Stimulated activated CD4-positive, alpha-beta T cell treated with anti-CD3 and anti-CD28 coated beads, Interleukin-1b, Interleukin-23, amount 100 ng/mL, for 1 hour (primary cell): ENCODE data around the gene ZC3H6.

Experiments used
- DNase-seq, 2 donors: peaks; one replicate each; pipeline ENCODE4 v3.0.0-alpha.2; 2020; ENCODE audit warnings: low read depth in 2 of 2

ZC3H6 gene, protein sequence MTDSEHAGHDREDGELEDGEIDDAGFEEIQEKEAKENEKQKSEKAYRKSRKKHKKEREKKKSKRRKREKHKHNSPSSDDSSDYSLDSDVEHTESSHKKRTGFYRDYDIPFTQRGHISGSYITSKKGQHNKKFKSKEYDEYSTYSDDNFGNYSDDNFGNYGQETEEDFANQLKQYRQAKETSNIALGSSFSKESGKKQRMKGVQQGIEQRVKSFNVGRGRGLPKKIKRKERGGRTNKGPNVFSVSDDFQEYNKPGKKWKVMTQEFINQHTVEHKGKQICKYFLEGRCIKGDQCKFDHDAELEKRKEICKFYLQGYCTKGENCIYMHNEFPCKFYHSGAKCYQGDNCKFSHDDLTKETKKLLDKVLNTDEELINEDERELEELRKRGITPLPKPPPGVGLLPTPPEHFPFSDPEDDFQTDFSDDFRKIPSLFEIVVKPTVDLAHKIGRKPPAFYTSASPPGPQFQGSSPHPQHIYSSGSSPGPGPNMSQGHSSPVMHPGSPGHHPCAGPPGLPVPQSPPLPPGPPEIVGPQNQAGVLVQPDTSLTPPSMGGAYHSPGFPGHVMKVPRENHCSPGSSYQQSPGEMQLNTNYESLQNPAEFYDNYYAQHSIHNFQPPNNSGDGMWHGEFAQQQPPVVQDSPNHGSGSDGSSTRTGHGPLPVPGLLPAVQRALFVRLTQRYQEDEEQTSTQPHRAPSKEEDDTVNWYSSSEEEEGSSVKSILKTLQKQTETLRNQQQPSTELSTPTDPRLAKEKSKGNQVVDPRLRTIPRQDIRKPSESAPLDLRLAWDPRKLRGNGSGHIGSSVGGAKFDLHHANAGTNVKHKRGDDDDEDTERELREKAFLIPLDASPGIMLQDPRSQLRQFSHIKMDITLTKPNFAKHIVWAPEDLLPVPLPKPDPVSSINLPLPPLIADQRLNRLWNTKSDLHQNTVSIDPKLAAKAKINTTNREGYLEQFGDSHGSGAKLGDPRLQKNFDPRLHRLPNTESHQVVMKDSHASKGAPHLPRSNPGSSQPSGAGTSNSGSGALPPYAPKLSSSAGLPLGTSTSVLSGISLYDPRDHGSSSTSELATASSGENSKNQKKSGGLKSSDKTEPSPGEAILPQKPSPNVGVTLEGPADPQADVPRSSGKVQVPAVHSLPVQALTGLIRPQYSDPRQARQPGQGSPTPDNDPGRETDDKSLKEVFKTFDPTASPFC

DNA sequence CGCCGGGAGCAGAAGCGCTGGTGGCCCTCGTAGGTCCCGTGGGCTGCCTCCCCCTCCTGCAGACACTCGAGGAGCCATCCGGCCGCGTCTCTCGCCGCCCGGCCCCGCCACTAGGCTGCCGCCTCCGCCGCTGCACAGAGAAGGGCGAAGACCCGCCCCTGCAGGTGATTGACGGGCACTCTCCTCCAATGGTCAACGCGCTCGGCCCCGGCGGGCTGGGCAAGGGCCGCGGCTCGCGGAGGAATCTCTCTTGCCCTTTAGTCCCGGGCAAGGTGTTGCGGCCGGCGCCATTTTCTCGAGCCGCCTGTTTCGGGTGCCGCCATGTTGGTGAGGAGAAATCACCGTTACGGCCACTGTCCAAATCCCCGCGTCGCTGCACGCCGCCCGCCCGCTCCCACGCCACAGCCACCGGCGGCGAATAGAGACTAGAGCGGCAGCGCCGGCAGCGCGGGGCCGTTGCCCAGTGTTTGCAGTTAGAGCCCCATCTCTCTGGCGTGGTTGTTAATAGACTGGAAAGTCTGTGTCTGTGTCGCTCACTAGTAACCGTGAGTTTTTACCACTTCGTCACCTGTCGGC is at the start of gene ZC3H6:
TSS of gene ZC3H6 (plus strand) at position 287 of the 576 bp plus-strand sequence. CDS start 398 bp downstream, outside the sequence.
- peak; percentile 99 to 100 for DNase-seq

DNA sequence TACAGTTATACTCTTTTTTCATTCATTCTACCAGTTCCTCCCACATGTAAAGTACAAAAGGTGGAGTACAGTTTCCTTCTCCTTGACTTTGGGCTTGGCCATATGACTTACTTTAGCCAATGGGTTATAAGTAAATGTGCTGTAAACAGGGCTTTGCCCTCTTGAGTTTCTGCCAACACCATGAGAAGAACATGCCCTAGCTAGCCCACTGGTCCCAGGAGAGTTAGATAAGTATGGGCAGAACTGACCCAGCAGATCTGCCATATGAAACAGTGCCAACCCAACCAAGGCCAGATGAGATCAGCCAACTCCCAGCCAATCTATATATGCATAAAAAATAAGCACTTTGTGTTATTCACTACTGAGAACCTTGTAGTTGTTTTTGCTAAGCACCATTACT is 46.0 kb upstream of the ZC3H6 start:
- DNase-seq = no peak

DNA sequence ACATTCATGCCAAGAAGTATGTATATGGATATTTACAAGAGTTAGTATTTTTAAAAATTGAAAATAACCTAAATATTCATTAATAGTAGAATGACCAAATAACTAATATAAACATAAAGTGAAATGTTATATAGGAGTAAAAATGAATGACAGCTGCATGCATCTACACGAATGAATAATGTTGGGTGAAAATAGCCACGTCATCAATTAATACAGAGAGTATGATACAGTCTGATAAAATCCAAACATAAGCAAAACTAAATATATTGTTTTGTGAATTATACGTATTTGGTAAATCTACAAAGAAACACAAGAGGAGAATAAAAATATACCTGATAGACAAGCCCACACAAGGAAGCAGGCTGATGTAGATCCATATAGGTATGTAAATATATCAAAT is 45.0 kb upstream of the ZC3H6 start:
- DNase-seq = no peak

DNA sequence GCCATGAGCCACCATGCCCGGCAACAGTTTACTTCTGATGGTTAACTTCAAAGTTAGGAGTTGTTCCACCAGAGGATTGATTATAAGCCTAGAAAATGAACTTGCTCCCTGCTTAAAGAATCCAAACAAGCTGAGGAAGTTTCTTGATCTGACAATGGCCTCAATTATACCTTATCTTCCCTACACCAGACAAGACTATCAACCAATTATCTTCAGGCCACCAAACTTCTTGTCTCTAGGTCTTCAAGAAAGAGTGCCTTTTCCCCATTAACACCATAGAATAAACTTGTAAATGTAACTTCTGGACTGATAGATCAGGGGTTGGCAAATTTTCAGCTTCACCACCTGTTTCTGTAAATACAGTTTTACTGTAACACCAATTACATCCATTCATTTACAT is 35.5 kb upstream of the ZC3H6 start:
- no peak for DNase-seq

DNA sequence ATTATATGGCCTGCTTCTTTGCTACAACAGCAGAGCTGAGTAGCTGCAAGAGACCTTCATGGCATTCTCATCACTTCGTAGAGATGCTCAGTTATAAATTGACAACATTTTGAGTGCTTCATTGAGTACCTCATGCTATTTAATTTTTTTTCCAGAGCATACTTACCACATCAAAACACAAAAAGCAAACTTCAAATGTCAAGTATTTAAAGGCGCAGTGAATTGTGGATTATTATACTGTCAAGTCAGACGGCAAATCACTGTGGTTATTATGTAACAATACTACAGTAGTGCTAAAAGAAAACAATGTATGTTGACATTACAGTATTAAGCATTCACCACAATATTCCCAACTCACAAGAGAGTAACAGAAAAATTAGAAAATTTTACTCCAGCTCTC is 33.0 kb upstream of the ZC3H6 start:
- DNase-seq = no peak

DNA sequence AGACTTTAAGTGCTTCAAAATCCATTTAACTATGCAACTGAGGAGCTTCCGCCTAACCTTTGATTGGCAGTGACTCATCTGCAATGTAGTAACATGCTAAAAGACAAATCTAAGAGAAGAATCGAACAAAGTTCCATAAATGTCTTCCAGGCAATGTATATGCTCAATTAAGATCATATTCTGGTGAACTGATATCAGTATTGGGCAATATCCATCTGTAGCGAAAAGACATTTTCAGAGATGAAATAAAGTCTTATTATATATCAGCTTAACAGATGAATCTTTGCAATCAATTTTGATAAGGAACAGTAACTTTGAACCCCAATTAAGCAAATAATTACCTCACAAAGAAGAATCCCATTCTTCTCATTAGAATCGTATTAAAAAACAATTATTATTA is 32.2 kb upstream of the ZC3H6 start:
- DNase-seq = no peak

DNA sequence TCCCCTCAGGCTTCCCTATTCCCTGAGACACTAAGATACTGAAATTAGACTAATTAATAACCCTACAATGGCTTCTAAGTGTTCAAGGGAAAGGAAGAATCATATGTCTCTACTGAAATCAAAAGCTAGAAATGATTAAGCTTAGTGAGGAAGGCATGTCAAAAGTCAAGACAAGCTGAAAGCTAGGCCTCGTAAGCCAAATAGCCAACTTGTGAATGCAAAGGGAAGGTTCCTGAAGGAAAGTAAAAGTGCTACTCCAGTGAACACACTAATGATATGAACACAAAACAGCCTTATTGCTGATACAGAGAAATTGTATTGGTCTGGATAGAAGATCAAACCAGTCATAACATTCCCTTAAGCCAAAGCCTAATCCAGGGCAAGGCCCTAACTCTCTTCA is 30.5 kb upstream of the ZC3H6 start:
- DNase-seq = no peak

DNA sequence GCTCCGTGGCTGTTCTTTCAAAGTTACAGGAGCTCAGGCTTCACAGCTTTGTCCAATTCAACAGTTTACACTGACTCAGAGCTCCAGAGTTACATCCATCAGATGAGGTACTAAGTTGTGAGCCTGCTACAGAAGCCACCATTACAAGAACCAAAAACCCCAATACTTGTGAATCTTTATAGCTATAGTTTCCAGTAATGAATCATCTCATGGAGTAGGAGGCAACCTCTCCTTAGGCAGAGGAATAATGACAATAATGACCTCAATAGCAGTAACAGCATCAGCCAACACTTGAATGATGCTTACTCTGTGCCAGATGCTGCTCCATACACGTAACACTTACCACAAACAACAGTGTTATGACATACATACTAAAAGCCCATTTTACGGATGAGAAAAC is 24.1 kb upstream of the ZC3H6 start:
- no peak for DNase-seq

DNA sequence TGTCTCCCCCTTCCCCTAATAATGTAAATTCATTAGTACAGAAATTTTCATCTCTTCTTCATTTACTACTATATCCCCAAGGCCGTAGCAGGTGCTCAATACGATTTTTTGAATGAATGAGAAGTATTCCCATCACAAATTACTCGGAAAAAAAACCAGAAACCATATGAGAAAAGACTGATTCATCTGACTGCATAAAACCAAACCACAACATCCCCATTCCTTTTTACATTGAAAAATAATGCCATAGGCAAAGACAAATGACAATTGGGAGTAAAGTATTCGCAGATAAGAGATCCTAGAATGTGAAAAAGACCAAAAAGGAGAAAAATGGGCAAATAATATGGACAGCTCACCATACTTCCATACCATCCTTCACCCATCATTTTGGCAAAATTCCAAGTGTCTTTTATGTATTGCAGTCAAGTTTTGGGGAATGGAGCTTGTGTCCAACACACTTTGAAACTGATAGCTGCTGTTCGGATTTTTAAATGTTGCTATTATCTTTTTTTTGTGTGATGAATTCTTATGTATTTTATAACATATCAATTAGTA is 22.1 kb upstream of the ZC3H6 start:
- DNase-seq = no peak

DNA sequence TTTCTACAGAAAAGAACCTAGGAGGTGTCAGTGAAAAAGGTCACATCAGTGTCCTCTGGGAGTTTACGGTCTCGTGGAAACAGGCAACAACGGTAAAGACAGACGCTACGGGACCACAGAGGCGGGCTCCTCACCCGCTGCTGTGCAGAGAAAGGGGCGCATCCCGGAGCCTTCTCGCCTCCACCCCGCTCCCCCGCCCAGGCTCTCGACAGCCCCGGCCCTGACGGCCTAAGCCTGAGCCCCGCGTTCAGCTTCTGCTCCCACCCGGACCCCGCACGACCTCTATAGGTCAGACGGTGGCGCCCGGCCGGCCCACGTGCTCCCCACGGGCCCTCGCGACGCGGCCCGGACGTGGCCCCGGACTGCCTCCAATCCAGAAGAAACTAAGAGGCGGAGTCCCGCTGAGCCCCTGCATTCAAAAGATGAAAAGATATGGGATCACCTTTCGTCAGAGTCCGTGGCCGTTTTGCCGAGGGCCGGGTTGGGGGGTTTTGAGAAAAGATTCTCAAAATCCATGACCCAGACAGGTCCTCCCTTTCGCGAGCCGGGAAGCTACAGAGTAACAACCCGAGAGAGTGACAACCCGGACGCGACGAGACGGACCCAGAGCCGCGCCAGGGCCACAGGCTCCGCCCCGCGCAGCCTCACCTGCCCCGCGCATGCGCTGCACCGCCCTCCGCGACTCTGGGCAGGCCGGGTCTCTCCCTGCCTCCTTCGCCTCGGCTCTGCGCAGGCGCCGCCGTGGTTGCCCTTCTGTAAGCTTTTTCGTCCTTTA is 20.7 kb upstream of the ZC3H6 start, which contains the start of gene ZC3H8:
TSS of gene ZC3H8 (minus strand) at position 577 of the 775 bp plus-strand sequence. CDS start at position 516, 61 bp downstream.
- DNase-seq = peak; percentile 88 to 94

DNA sequence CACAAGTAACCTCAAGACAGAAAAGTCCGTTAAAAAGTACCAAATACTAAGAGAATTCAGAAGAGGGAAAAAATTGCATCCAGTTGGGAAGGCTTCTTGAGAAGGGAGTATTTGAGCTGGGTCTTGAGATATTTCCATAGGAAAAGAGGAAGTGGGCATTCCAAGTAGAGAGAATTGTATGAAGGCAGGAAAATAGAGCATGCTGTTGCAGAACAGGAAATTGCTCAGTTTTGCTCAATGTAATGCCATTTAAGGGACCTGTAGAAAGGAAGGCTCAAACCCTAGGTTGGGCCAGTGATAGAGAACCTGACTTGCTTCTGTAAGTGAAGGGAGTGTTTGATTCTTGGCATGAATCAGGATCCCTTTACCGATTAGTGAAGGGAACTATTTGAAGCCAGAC is 19.5 kb upstream of the ZC3H6 start:
- no peak for DNase-seq

DNA sequence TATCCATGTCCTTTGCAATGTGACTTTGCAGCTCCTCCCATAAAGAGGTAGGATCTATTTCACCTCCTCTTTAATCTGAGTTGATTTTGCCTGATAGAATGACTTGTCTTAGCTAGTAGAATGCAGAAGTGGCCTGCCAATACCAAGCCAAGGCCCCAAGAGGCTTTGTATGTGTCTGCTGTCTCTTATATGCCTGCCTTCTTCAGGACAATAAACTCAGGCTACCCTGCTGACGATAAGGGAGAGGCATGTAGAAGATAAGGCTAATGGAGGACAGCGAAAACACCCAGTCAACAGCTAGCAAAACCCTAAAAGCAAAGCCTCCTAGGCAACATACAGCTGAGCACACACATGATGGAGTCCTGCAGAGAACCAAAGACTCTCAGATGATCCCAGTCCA is 18.7 kb upstream of the ZC3H6 start:
- no peak for DNase-seq

DNA sequence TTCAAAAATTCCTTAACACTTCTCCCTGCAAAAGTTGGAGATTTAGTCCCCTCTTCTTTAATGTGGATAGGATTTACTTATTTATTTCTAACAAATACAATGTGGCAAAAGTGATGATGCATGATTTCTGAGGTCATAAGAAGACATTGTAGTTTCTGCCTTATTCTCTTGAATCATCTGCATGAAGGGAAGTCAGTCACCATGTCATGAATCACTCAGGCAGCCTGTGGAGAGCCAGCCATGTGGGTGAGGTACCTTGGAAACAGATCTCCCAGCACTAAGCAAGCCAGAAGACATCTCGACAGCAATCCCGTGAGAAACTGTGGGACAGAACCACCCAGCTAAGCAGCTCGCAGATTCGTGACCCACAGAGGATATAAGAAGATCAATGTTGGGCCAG is 17.8 kb upstream of the ZC3H6 start:
- no peak for DNase-seq

DNA sequence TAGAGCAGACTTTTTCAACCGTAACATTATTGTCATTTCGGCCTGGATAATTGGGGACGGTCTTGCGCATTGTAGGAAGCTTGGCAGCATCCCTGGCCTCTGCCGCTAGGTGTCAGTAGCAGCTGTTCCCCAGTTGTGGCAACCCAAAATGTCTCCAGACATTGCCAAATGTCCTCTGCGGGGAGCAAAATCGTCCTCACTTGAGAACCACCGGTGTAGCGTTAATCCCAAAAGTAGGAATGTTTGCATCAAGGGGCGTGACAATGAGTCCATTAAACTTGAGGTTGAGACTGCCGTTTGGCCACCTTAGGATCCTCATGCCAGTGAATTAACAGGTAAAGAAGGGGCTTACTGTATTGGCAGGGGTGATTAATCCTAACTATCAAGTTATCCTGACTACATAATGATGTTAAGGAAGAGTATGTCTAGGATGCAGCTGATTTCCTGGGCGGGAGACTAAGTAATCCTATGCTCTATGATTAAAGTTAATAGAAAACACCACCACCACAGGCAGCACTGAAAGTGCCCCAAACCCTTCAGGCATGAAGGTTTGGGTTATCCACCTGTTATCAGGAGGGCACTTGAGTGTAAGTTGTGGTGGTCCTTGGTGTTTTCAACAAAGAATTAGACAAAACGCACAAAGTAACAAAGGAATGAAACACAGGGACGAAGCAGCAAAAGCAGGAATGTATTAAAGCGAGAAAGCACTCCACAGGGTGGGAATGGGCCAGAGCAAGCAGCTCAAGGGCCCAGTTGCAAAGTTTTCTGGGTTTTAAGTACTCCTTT is 15.7 kb upstream of the ZC3H6 start:
- peak; percentile 60 to 68 for DNase-seq

DNA sequence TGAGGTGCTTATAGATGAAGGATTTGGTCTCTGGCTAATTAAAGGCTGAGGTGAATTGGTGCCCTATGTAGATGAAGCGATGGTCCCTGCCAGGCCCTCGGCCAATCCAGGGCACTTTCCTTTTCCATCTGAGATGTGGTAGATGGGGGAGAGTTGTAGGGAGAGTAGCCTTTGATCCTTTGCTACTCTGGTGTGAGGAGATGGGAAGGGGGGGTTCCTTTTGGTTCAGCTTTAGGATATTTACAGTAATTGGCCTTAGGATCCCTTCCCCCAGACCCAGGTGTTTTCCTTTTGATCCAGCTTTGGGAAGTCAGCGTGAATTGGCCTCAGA is 15.1 kb upstream of the ZC3H6 start:
- DNase-seq = no peak

DNA sequence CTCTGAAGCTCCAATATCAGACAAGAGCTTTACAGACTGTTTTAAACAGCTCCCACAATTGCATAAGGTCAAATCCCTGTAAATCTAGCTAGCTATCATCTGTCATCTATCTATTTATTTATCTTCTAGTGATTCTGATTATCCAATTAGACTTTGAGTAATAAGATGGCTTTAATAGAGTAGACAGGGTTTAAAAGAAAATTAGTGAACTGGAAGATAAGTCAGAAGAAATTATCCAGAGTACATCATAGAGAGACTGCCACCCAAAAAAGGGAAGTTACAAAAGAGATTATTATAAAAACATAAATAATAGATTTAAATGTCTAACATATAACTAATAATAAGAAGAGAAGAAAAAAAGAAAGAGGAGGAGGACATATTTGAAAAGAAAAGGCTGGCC is 12.5 kb upstream of the ZC3H6 start:
- DNase-seq = no peak

DNA sequence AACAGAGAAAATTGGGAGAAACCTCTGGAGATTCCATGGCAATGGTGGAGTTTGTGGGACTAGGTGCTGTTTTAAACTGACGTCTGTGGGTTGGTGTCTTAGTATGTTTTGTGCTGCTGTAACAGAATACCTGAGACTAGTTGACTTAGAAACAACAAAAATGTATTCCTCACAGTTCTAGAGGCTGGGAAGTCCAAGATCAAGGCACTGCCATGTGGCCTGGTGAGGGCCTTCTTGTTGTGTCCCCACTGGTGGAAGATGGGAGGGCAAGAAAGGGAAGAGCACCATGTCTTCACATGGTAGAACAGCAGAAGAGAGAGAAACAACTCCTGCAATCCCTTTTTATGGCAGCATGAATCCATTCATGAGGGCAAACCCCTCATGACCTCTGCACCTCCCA is 6.8 kb upstream of the ZC3H6 start:
- DNase-seq = no peak

DNA sequence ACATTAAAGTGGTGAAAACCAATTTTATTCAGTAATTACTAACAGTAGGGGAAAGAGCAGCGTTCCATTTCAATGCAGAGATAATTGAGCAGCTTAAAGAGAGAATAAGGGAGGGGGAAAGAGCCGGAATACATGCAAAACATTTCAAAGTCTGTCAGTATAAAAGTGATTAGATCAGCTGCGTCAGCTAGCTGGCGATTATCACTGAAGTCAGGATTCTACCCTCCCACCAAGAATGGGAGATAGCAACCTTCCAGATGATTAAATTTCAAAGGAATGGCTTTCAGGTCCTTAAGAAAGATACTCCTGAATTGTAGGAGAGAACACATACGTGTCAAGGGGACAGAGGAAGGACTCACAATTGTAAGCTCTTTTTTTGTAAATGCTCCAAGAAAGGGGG is 2.7 kb upstream of the ZC3H6 start:
- no peak for DNase-seq

DNA sequence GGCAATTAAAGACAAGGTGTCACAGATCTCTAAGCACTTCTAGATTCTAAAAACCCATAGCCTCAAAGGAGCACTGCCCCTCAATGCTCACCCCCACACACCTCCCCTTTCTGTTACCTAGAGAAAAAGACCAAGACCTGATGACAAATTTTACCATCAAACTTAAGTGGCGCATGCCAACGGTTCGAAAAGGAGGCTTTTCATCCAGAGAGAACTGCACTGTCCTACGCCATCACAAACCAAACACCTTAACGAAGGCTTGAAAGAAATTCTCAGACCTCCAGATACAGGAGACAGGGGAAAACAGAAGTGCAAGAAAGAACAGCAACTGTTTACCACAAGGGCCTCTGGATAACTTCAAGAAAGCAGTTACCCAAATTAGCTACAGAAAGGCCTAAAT is 2.0 kb upstream of the ZC3H6 start:
- no peak for DNase-seq
